ENCODE data around the gene ANGPTL3.

Gene ANGPTL3

GRCh38 chr1:62628506-62628905 is 31.2 kb downstream of the ANGPTL3 start:
- DNase-seq (ENCODE audit: low spot score): no peak

DNA sequence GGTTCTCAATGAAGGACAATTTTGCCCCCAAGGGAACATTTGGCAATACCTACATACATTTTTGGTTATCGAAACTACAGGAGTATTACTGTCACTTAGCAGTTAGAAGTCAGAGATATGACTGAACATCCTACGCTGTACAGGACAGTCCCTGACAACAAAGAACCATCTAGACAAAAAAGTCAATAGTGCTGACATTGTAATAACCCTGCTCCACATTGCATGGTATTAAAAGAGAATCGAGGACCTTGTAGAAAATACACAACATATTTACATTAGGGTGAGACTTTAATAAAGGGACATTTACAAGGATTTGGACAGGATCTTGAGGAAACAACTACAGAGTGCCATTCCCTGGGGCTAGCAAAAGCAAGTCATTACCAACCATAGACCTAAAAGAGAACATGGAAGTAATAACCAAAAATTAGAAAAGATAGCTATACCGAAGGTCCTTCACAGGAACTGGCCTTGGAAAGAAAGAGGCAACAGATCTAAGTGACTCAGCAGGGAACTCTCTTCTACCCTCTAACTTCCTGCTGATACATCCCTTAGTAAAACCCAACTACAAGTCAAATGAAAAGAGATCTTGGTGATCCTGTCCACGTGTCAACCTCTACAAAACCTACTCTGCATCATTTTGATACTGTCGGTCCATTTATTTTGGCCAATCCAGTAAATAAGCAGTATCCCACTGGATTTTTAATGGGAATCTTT is 40.2 kb downstream of the ANGPTL3 start:
- no peak for DNase-seq (ENCODE audit: low spot score)

GRCh38 chr1:62643283-62643682 is 46.0 kb downstream of the ANGPTL3 start:
- no peak for DNase-seq (ENCODE audit: low spot score)

GRCh38 chr1:62652387-62652786 is 55.1 kb downstream of the ANGPTL3 start:
- no peak for DNase-seq (ENCODE audit: low spot score)

- DNase-seq (ENCODE audit: low spot score): no peak
Measured at GRCh38 chr1:62654744-62655143, 57.4 kb downstream of the ANGPTL3 start.

All from HuH-7 (cell line).